Activated CD8-positive, alpha-beta memory T cell treated with anti-CD3 and anti-CD28 coated beads for 36 hours (primary cell): ENCODE data around the gene DMAP1. TPM values are rescaled to one million over a fixed set of nuclear protein-coding genes. Genes with fewer than 3 reads are reported as not detected.
"Not testable (repeated sequence)": the region's sequence is repeated elsewhere in the genome, so short reads cannot be mapped to it uniquely, and the experiment has no call there.

ENCODE experiments used
- CTCF ChIA-PET: fragments of 350-600 bp; sonication (Branson Sonifier 250); formaldehyde crosslinking; loops from one replicate; lab custom pipeline; 2021; ENCODE audit warnings: antibody characterized with exemption; lab: Charles Lee
- POLR2A ChIA-PET: fragments of 350-600 bp; sonication (Branson Sonifier 250); formaldehyde crosslinking; loops from one replicate; lab custom pipeline; 2021; ENCODE audit warnings: antibody characterized with exemption; lab: Charles Lee
- total RNA-seq, 2 experiments: library from RNA; stranded (reverse); gene quantifications; one replicate each; pipeline ENCODE4 v1.2.3, GENCODE V29; 2021

The DMAP1 gene, protein sequence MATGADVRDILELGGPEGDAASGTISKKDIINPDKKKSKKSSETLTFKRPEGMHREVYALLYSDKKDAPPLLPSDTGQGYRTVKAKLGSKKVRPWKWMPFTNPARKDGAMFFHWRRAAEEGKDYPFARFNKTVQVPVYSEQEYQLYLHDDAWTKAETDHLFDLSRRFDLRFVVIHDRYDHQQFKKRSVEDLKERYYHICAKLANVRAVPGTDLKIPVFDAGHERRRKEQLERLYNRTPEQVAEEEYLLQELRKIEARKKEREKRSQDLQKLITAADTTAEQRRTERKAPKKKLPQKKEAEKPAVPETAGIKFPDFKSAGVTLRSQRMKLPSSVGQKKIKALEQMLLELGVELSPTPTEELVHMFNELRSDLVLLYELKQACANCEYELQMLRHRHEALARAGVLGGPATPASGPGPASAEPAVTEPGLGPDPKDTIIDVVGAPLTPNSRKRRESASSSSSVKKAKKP
- total RNA-seq = 10 to 100 TPM; 31.4 to 32.2 TPM

DNA sequence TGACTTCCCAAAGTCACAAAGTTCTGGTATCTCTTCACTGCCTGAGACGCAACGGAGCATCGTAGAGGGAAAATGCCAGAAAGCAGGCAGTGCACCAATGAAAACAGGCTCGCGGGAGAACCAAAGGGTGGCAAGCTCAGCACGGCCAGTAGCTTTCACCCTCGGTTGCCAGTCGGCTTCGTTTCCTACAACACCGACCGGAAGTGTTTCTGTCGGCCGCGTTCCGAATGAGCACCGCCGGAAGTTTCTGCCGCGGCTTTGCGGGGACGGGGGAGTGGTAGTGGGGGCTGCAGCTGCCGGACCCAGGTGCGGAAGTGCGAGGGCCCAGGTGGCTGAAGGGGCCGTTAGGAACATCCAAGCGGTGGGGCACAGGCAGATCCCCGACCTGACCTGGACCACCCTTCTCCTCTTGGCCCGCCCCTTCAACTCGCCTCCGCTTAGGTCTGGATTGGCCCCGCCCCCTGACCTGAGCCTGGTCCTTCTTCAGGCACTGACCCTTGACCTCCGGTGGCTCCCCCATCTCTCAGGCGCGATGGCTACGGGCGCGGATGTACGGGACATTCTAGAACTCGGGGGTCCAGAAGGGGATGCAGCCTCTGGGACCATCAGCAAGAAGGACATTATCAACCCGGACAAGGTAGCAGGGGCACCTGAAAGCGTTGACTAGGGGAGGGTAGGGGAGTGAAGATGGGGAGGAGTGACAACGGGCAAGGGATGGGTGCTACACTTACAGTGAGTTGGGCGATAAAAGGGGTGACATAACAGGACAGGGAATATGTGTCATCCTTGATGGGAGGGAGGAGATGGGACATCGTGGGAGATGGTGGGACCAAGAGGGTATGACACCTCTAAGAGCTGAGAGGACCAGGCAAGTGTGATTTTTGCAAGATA is at the start of gene DMAP1:
Gene DMAP1 (plus strand): TSS at position 250 of the 891 bp plus-strand sequence. CDS start 283 bp downstream, at position 533.
- POLR2A ChIA-PET = no interaction called here
- CTCF ChIA-PET = interaction anchor here (1.1 to 1.8 kb wide), 3 partner anchors 101 to 439 kb away, joined by 3 to 5 read pairs (median 4); no protein-coding TSS in a partner anchor

- ChIA-PET POLR2A (no interaction called here), CTCF (no interaction called here)
These were observed 44.7 kb upstream of the DMAP1 start for GRCh38 chr1:44168520-44169098.

GRCh38 chr1:44170281-44170823 is 42.9 kb upstream of the DMAP1 start:
- POLR2A ChIA-PET = no interaction called here
- CTCF ChIA-PET = interaction anchor here (0.6 kb wide), 1 partner anchor 483 kb away, joined by 3 read pairs; no protein-coding TSS in a partner anchor

GRCh38 chr1:44174630-44175029 is 38.6 kb upstream of the DMAP1 start:
- ChIA-PET CTCF (interaction anchor here (0.6 kb wide), 1 partner anchor 18 kb away, joined by 3 read pairs; no protein-coding TSS in a partner anchor), POLR2A (no interaction called here)

DNA sequence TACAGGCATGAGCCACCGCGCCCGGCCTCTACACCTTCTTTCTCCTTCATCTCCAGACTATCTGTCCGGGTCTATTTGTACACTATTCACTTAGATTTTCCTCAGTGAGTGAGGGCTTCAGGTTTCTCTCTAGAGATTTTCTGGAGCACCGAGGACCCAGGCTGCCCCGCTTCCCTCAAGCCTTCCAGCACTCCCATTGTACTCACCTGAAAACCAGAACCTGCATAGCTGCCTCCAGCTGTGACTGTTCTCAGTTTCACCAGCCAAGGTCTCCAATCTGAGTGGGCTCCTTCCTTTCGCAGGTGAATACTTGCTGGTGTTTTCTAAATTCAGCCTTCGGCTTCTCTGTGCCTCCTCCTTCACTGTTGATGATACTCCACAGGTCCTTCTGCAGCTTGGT is 12.9 kb upstream of the DMAP1 start:
- CTCF ChIA-PET = interaction anchor here (0.7 kb wide), 1 partner anchor 1834 kb away, joined by 3 read pairs; no protein-coding TSS in a partner anchor
- POLR2A ChIA-PET = no interaction called here

GRCh38 chr1:44206545-44206944 is 6.7 kb upstream of the DMAP1 start:
- CTCF ChIA-PET, POLR2A ChIA-PET: not testable (repeated sequence)

GRCh38 chr1:44208226-44208625 is 5.0 kb upstream of the DMAP1 start:
- CTCF ChIA-PET = no interaction called here
- POLR2A ChIA-PET = no interaction called here

DNA sequence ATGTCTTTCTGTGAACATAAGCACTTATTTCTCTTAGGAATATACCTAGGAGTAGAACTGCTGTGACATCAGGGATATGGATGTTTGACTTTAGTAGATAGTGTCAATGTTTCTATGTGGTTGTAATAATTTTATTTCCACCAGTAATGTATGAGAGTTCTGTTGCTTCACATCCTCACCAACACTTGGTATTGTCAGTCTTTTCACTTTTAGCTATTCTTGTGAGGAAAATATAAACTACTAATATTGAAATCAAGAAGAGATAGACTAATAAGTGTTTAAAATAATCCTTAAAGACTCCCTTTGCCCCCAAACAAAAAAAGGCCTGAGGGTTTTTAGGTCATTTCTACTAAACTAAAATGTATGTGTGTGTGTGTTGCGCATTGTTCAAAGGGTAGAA is 2.7 kb upstream of the DMAP1 start:
- CTCF ChIA-PET = no interaction called here

GRCh38 chr1:44212355-44213221 is 683 bp upstream of the DMAP1 start:
- ChIA-PET CTCF (interaction anchor here (1.1 to 1.8 kb wide), 3 partner anchors 102 to 440 kb away, joined by 3 to 5 read pairs (median 4); no protein-coding TSS in a partner anchor), POLR2A (no interaction called here)

More for the DNA sequence above, 2.7 kb upstream of the DMAP1 start:
- POLR2A ChIA-PET = no interaction called here

- ChIA-PET POLR2A (interaction anchor here (0.6 kb wide), 2 partner anchors 37 to 362 kb away, joined by 3 to 8 read pairs; no protein-coding TSS in a partner anchor), CTCF (interaction anchor here (0.6 to 2.1 kb wide), 16 partner anchors 10 to 447 kb away, joined by 3 to 9 read pairs (median 4); no protein-coding TSS in a partner anchor)
These were observed 4.6 kb downstream of the DMAP1 start for GRCh38 chr1:44217809-44218410.

GRCh38 chr1:44218503-44219300 is 5.4 kb downstream of the DMAP1 start:
- POLR2A ChIA-PET = interaction anchor here (0.6 kb wide), 2 partner anchors 38 to 361 kb away, joined by 3 to 8 read pairs; no protein-coding TSS in a partner anchor

GRCh38 chr1:44219301-44219626 is 6.0 kb downstream of the DMAP1 start:
- POLR2A ChIA-PET = no interaction called here

More at GRCh38 chr1:44218503-44219300, 5.4 kb downstream of the DMAP1 start:
- CTCF ChIA-PET = interaction anchor here (0.7 to 2.1 kb wide), 9 partner anchors 9 to 99 kb away, joined by 3 to 9 read pairs (median 3); no protein-coding TSS in a partner anchor

DNA sequence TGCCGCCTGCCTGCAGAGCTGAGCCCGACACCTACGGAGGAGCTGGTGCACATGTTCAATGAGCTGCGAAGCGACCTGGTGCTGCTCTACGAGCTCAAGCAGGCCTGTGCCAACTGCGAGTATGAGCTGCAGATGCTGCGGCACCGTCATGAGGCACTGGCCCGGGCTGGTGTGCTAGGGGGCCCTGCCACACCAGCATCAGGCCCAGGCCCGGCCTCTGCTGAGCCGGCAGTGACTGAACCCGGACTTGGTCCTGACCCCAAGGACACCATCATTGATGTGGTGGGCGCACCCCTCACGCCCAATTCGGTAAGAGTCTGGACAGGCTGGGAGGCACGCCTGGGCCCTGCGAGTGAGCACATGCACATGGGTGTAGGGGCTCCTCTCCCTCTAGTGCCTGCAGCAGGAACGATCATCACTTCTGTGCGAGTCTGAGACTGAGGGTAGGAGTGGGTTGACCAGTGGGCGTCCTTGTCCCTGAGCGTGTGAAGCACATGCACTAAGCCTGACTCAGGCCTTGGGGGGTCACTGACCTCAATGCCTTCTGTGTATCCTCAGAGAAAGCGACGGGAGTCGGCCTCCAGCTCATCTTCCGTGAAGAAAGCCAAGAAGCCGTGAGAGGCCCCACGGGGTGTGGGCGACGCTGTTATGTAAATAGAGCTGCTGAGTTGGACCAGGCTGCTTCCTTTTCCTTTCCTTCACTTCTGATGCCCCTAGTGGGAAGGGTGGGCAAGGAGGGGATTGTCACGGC is 6.9 kb downstream of the DMAP1 start:
- CTCF ChIA-PET = interaction anchor here (0.9 kb wide), 1 partner anchor 47 kb away, joined by 3 read pairs; no protein-coding TSS in a partner anchor
- POLR2A ChIA-PET = interaction anchor here (0.7 kb wide), 1 partner anchor 18 kb away, joined by 3 read pairs; no protein-coding TSS in a partner anchor

More at GRCh38 chr1:44219301-44219626, 6.0 kb downstream of the DMAP1 start:
- CTCF ChIA-PET = interaction anchor here (0.7 kb wide), 1 partner anchor 19 kb away, joined by 3 read pairs; no protein-coding TSS in a partner anchor

- CTCF ChIA-PET = no interaction called here
- POLR2A ChIA-PET = interaction anchor here (0.7 kb wide), 1 partner anchor 18 kb away, joined by 3 read pairs; no protein-coding TSS in a partner anchor
These were observed 7.5 kb downstream of the DMAP1 start for GRCh38 chr1:44220755-44221154.

DNA sequence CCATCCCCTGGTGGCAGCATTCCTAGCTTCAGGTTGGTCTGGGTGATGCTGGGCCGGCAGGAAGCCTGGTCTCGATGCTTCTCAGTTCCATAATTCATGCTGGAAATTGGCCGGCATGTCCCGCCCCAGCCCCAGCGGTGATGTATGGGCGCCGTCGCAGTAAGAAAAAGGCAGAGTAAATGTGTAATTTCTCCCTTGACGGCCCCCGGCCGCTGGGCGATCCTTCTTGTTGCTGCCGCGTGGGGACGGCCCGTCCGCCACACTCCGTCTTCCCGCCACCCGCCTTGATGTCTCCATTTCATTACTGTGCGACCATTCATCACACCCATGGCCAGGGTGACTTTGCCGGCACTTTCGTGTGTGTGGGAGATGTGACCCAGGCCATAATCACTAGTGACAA is 8.5 kb downstream of the DMAP1 start:
- CTCF ChIA-PET = no interaction called here
- POLR2A ChIA-PET = no interaction called here
